Suprapubic skin (tissue), 4 donors: Measurements from ENCODE around the gene RPL28.

Experiments
- CTCF ChIP-seq, 2 donors: fragments of 200-600 bp in 1 of 2; fragments of 450-650 bp in 1 of 2; sonication (generic) in 1 of 2; IDR thresholded peaks; one replicate each; pipeline ENCODE4 v1.5.1; 2016 to 2019; ENCODE audit warnings: antibody characterized with exemption in 2 of 2, mild to moderate bottlenecking in 1 of 2, moderate library complexity in 1 of 2
- EP300 ChIP-seq: sonication (generic); formaldehyde crosslinking; IDR thresholded peaks from one replicate; pipeline ENCODE4 v1.6.1; 2017; ENCODE audit warnings: antibody characterized with exemption
- POLR2A ChIP-seq, 2 donors: fragments of 450-650 bp; IDR thresholded peaks; one replicate each; pipeline ENCODE4 v1.6.1; 2017; ENCODE audit warnings: antibody characterized with exemption in 2 of 2, mild to moderate bottlenecking in 2 of 2, moderate library complexity in 2 of 2
- POLR2AphosphoS5 ChIP-seq, 3 donors: sonication (generic); formaldehyde crosslinking; IDR thresholded peaks; one replicate each; pipeline ENCODE4 v1.6.1; 2017; ENCODE audit warnings: antibody characterized with exemption in 3 of 3

- TF ChIP-seq POLR2A (IDR thresholded peaks at IDR 0.05) (no peak), POLR2AphosphoS5 (IDR thresholded peaks at IDR 0.05) (no peak), CTCF (IDR thresholded peaks at IDR 0.05) (no peak), EP300 (no peak)
Observed at GRCh38 chr19:55383279-55384130, 2.2 kb upstream of the RPL28 start.
